HepG2 (cell line): ENCODE data around the gene RAB43. TPM values are rescaled to one million over a fixed set of nuclear protein-coding genes. Genes with fewer than 3 reads are reported as not detected.

ENCODE experiments used
- ARID4A ChIP-seq: sonication (generic); formaldehyde crosslinking; IDR thresholded peaks from 2 replicates; pipeline ENCODE4 v1.5.0; 2020; ENCODE audit warnings: mild to moderate bottlenecking, missing genetic modification reagents, borderline replicate concordance
- CERS6 ChIP-seq: sonication (generic); formaldehyde crosslinking; IDR thresholded peaks from 2 replicates; pipeline ENCODE4 v1.5.0; 2020; ENCODE audit warnings: missing genetic modification reagents
- ELF1 ChIP-seq: sonication (generic); formaldehyde crosslinking; IDR thresholded peaks from 2 replicates; pipeline ENCODE4 v1.4.0; 2020; ENCODE audit warnings: missing genetic modification reagents
- FOXA3 ChIP-seq: IDR thresholded peaks from 2 replicates; pipeline ENCODE4 v1.6.1; 2016; ENCODE audit warnings: missing genetic modification reagents, missing compliant biosample characterization
- KLF11 ChIP-seq: IDR thresholded peaks from 2 replicates; pipeline ENCODE4 v1.6.1; 2016; ENCODE audit warnings: missing compliant biosample characterization
- MTF2 ChIP-seq: sonication (generic); formaldehyde crosslinking; IDR thresholded peaks from 2 replicates; pipeline ENCODE4 v1.5.0; 2020; ENCODE audit warnings: missing genetic modification reagents, borderline replicate concordance
- NR2C2 ChIP-seq: sonication (generic); formaldehyde crosslinking; IDR thresholded peaks from 2 replicates; pipeline ENCODE4 v1.4.0; 2020; ENCODE audit warnings: missing genetic modification reagents, mild to moderate bottlenecking, moderate library complexity, borderline replicate concordance
- PAWR ChIP-seq: sonication (generic); formaldehyde crosslinking; IDR thresholded peaks from 2 replicates; pipeline ENCODE4 v1.4.0; 2020; ENCODE audit warnings: missing genetic modification reagents, mild to moderate bottlenecking, borderline replicate concordance
- RARA ChIP-seq: IDR thresholded peaks from 2 replicates; pipeline ENCODE4 v1.6.1; 2016; ENCODE audit warnings: missing genetic modification reagents, missing compliant biosample characterization
- SRY ChIP-seq: sonication (generic); formaldehyde crosslinking; IDR thresholded peaks from 2 replicates; pipeline ENCODE4 v1.8.0; 2022; ENCODE audit warnings: mild to moderate bottlenecking, missing genetic modification reagents
- STAG1 ChIP-seq: sonication (generic); formaldehyde crosslinking; IDR thresholded peaks from 2 replicates; pipeline ENCODE4 v1.4.0; 2020; ENCODE audit warnings: missing genetic modification reagents
- STAT5B ChIP-seq: sonication (generic); formaldehyde crosslinking; IDR thresholded peaks from 2 replicates; pipeline ENCODE4 v1.4.0; 2020; ENCODE audit warnings: missing genetic modification reagents
- YY1 ChIP-seq: IDR thresholded peaks from 2 replicates; pipeline ENCODE4 v1.6.1; 2011; ENCODE audit warnings: low read length, low read depth, moderate library complexity, mild to moderate bottlenecking; ENCODE audit not compliant: insufficient read depth, insufficient replicate concordance
- ZBTB21 ChIP-seq: sonication (generic); formaldehyde crosslinking; IDR thresholded peaks from 2 replicates; pipeline ENCODE4 v1.4.0; 2020; ENCODE audit warnings: missing genetic modification reagents
- ZBTB49 ChIP-seq: sonication (generic); formaldehyde crosslinking; IDR thresholded peaks from 2 replicates; pipeline ENCODE4 v1.4.0; 2020; ENCODE audit warnings: missing genetic modification reagents, borderline replicate concordance
- ZNF18 ChIP-seq: sonication (generic); formaldehyde crosslinking; IDR thresholded peaks from 2 replicates; pipeline ENCODE4 v1.8.0; 2022; ENCODE audit warnings: mild to moderate bottlenecking, missing genetic modification reagents; ENCODE audit not compliant: insufficient replicate concordance
- ZNF430 ChIP-seq: sonication (generic); formaldehyde crosslinking; IDR thresholded peaks from 2 replicates; pipeline ENCODE4 v1.9.0; 2021; ENCODE audit warnings: mild to moderate bottlenecking, missing genetic modification reagents
- ZNF510 ChIP-seq: sonication (generic); formaldehyde crosslinking; IDR thresholded peaks from 2 replicates; pipeline ENCODE4 v1.4.0; 2020; ENCODE audit warnings: low read depth, mild to moderate bottlenecking, missing genetic modification reagents
- ZNF605 ChIP-seq: sonication (generic); formaldehyde crosslinking; IDR thresholded peaks from 2 replicates; pipeline ENCODE4 v1.8.0; 2022; ENCODE audit warnings: mild to moderate bottlenecking, missing genetic modification reagents
- ZSCAN22 ChIP-seq: sonication (generic); formaldehyde crosslinking; IDR thresholded peaks from 2 replicates; pipeline ENCODE4 v1.4.0; 2020; ENCODE audit warnings: mild to moderate bottlenecking, missing genetic modification reagents
- polyA plus RNA-seq, 8 experiments: library from polyadenylated mRNA; depleted of rRNA in 3 of 8; stranded (reverse) in 7 of 8; unstranded in 1 of 8; fragments of >200 nt; fragmentation: Illumina TruSeq in 4 of 8; extraction: Trizol in 4 of 8; gene quantifications; 2 replicates each; pipeline versions ENCODE4 v1.2.1 to v1.2.3, GENCODE V29; 2011 to 2016; ENCODE audit warnings: low read depth in 4 of 8, missing spikeins in 1 of 8, mixed read lengths in 1 of 8; ENCODE audit not compliant: insufficient read depth in 1 of 8
- total RNA-seq, 5 experiments: library from RNA; depleted of rRNA; stranded (reverse); fragments of >200 nt; fragmentation: Illumina TruSeq; extraction: Trizol; gene quantifications; 2 replicates each; pipeline ENCODE4 v1.2.3, GENCODE V29; 2016; ENCODE audit warnings: low read depth in 1 of 5

The RAB43 gene
- total and polyA plus RNA-seq, 2 of the 13 experiments (the other 11 are each of a cell fraction or from before 2014, with no cell fraction given): 11.8 to 18.4 TPM

- TF ChIP-seq ARID4A: peak; percentile 84
- peak; percentile 99 for TF ChIP-seq NR2C2 (CRISPR knock-in tag)
- peak; percentile 54 for TF ChIP-seq YY1
- 0 out of 2 replicates have a peak, but pooled peaks have one; percentile 13 for TF ChIP-seq SRY
- no peak for TF ChIP-seq KLF11 (CRISPR knock-in tag)
- no peak; the same call in none of the 2 replicates for TF ChIP-seq RARA
- TF ChIP-seq CERS6 (CRISPR knock-in tag): no peak
- TF ChIP-seq MTF2: no peak
- TF ChIP-seq ZNF18: peak; percentile 63
- peak; percentile 69; the same call in 1 of the 2 replicates for TF ChIP-seq ZNF430
- peak; percentile 65; the same call in 1 of the 2 replicates for TF ChIP-seq ZNF510 (CRISPR knock-in tag)
- TF ChIP-seq ZBTB49 (CRISPR knock-in tag): no peak
- TF ChIP-seq ZBTB21 (CRISPR knock-in tag): peak; percentile 69; the same call in 1 of the 2 replicates
- peak; percentile 48; the same call in 1 of the 2 replicates for TF ChIP-seq ZNF605 (CRISPR knock-in tag)
- peak; percentile 96 for TF ChIP-seq ELF1 (CRISPR knock-in tag)
- peak; percentile 86; the same call in 1 of the 2 replicates for TF ChIP-seq STAT5B (CRISPR knock-in tag)
- TF ChIP-seq FOXA3 (CRISPR knock-in tag): no peak
- TF ChIP-seq STAG1 (CRISPR knock-in tag): peak; percentile 53
- TF ChIP-seq PAWR: no peak
- no peak for TF ChIP-seq ZSCAN22 (CRISPR knock-in tag)
Measured at GRCh38 chr3:129160891-129161859, 39.6 kb upstream of the RAB43 start, which contains the start of gene ISY1 (continued).
